Glomerular endothelial cell (primary cell): ENCODE results near the gene SIRT2. TPM values are rescaled to one million over a fixed set of nuclear protein-coding genes. Genes with fewer than 3 reads are reported as not detected.
"Not testable (repeated sequence)": the region's sequence is repeated elsewhere in the genome, so short reads cannot be mapped to it uniquely, and the experiment has no call there.

Experiments used
- DNase-seq: peaks from one replicate; pipeline ENCODE4 v3.0.0-alpha.2; 2011; ENCODE audit warnings: low read depth, low spot score; ENCODE audit errors: extremely low read depth
- total RNA-seq: library from RNA; depleted of rRNA; stranded (reverse); fragments of >200 nt; gene quantifications from 2 replicates; pipeline ENCODE4 v1.2.3, GENCODE V29; 2015

The SIRT2 gene
- total RNA-seq, 1 donor from 2014 or later = 101 TPM

- DNase-seq = no peak
Measured at GRCh38 chr19:38898788-38899446, 501 bp downstream of the SIRT2 start.

DNA sequence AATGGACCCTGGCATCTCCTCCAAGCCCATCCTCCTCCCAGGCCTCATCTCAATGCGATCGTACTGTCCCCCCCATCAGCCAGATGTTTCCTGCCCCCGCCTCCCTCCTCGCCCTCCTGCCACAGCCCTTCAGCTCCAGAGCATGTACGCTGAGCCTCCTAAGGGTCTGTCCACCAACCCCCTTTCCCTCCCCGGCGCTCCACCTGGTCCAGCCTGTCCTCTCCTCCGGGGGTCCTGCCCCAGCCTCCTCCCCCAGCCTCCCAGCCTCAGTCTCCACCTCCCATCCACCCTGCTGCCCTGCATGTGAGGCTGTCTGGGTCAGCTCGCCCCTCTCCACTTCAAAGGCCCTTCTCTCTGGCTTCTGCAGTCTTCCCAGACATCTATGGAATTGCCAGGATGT lies 4.5 kb downstream of the SIRT2 start:
- no peak for DNase-seq

GRCh38 chr19:38893341-38893771 lies 6.1 kb downstream of the SIRT2 start:
- no peak for DNase-seq

DNA sequence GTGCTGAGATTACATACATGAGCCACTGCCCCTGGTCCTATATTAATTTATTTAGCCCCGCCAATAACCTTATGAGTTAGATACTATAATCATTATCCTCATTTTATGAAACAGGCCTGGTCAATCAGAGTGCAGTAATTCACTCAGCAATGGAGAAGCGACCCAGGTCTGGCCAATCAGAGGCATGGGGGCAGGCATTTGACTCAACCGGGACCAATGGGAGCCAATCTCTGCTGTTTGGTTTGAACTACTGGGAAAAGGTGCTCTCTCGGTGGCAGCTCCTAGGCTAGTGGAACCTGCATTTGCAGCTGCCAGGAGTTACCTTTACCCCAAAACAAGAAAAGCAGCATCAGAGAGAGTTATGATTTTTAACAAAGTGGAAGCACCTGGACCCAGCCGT lies 6.6 kb downstream of the SIRT2 start:
- no peak for DNase-seq

DNA sequence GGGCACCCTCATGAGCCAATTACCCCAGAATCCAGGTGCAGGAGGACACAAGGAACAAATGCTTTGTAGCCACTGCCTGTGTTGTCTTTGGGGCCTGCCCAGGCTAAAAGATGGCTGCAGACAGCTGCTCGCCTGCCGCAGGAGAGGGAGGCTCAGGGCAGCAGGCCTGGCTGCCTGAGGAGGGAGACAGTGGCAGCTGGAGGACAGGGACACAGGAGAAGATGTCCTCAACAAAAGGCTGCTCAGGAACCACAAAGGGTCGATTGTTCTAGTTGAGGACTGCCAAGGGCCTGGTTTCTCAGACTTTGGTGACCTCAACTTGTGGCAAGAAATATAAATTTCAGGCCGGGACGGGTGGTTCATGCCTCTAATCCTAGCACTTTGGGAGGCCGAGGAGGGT lies 7.6 kb downstream of the SIRT2 start:
- no peak for DNase-seq

- no peak for DNase-seq
Measured at GRCh38 chr19:38890686-38891085, 8.7 kb downstream of the SIRT2 start.

- no peak for DNase-seq
Measured at GRCh38 chr19:38889803-38890202, 9.6 kb downstream of the SIRT2 start.

- no peak for DNase-seq
Measured at GRCh38 chr19:38888876-38889275, 10.5 kb downstream of the SIRT2 start.

GRCh38 chr19:38884691-38885090 lies 14.7 kb downstream of the SIRT2 start:
- DNase-seq = not testable (repeated sequence)

DNA sequence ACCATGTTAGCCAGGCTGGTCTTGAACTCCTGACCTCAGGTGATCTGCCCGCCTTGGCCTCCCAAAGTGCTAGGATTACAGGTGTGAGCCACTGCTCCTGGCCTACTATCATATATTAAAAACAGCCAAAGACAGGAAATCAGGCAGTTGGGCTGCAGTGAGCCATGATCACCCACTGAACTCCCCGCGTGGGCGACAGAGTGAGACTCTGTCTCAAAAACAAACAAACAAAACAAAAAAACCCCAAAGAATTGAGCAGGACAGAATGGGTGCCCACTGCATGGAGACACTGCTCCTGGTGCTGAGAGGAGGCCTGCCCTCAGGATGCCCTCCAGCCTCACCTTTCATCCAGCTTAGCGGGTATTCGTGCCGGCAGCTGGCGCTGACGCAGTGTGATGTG lies 16.1 kb downstream of the SIRT2 start:
- no peak for DNase-seq

GRCh38 chr19:38880882-38881609 lies 18.4 kb downstream of the SIRT2 start:
- no peak for DNase-seq

GRCh38 chr19:38880076-38880881 lies 19.1 kb downstream of the SIRT2 start:
- no peak for DNase-seq

- no peak for DNase-seq
Measured at GRCh38 chr19:38879400-38879751, 20.0 kb downstream of the SIRT2 start.

DNA sequence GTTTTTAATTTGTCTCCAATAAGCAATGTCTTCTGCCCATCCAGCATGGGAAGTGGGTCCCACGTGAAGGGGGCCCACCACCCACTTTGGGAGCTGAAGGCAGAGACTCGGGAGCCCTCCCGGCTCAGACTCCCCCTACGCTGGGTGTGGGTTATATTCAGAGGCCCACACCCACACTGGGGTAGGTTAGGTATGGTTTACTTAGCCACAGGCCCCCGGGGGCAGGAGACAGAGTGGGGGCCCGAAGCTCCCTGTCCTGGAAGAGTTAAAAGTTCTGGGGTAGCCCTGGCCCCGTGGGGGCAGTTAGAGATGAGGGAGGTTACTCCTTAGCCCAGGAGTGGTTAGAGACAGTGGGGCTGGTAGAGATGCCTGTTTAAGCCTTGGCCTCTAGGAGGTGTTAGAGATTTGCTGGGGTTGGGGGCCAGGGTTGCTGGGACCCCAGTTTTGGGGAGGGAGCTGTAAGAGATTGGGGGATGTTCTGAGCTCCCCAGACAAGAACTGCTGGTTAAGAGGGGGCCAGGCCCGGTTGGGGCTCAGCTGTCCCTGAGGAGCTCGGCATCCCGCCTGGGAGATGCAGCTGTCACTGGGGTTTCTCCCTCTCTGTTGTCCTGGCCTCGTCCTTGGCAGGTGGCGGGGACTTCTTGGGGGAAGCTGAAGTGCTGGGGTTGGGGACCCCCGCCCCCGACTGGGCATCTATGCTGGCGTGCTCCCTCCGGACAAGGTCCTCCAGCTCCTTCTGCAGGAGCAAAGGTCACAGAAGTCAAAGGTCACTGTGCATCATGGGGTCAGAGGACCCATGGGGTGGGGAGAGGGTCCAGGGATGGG lies 20.6 kb downstream of the SIRT2 start:
- DNase-seq = no peak

- no peak for DNase-seq
Measured at GRCh38 chr19:38877781-38878574, 21.4 kb downstream of the SIRT2 start, which contains the start of gene RINL. TSS of gene RINL (minus strand) at chr19:38878275. CDS start at chr19:38876742, 1,533 bp downstream.

DNA sequence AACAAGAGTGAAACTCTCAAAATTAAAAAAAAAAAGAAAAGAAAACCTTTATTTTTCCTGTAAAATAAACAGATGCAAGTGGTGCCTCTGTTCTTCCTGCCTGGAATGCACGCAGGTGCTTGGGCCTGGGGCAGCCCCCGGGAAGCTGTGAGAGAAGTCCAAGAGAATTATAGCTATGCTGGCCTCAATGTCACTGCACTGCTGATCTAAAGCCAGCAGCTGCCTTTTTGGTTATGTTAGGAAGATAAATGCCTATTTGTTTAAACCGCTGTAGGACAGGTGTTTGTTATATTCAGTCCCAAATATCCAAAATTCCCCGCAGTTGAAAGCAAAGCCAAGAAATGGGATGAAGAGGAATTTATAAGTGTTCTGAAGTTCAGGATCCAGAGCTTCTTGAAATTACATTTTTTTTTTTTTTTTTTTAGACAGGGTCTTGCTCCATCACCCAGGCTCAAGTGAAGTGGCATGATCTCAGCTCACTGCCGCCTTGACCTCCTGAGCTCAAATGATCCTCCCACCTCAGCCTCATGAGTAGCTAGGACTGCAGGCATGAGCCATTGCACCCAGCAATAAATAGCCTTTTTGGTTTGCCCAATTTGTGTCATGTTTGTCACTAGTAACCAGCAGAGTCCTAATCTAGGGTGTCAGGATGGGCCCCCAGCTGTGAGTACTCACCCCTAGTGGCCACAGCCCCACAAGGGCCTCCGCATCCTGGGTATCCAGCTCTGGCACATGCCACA lies 23.6 kb downstream of the SIRT2 start:
- DNase-seq = no peak

GRCh38 chr19:38873400-38873799 lies 26.0 kb downstream of the SIRT2 start:
- DNase-seq = not testable (repeated sequence)

DNA sequence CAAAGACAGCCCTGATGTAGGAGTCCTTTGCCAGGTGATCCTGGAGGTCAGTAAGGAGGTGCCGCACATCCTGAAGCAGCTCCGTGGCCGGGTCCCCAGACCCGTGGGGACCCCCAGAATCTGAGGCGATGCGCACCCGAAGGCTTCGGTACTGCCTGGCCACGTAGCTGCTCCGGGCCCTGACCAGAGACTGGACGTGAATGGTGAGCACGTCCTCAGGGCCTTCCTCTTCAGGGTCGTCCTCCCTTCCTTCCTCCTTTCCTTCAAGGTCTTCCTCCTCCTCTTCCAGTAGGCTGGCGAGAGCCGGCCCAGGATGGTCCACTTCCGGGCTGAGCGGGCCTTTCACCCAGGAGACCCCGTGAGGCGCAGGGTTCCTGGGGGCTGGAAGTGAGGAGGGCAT lies 28.8 kb downstream of the SIRT2 start:
- no peak for DNase-seq
